Keratinocyte (primary cell): ENCODE results near the gene UROC1. TPM values are rescaled to one million over a fixed set of nuclear protein-coding genes. Genes with fewer than 3 reads are reported as not detected.

ENCODE experiments used
- DNase-seq: peaks from one replicate; pipeline ENCODE4 v3.0.0-alpha.2; 2011; ENCODE audit warnings: low read depth, missing footprints, low spot score
- FAIRE-seq: peaks from 2 replicates; lab custom pipeline; 2011; peaks lifted over from hg19 to GRCh38; lab: Jason Lieb, UNC
- H2AFZ ChIP-seq: 2 replicates; pipeline ENCODE4 v1.6.0; 2012; ENCODE audit warnings: low read length, control low read depth, inconsistent platforms; ENCODE audit not compliant: control insufficient read depth
- H3K27ac ChIP-seq: 2 replicates; pipeline ENCODE4 v1.5.1; 2011; ENCODE audit warnings: low read length; ENCODE audit not compliant: control insufficient read depth, insufficient read depth
- H3K27me3 ChIP-seq: 3 replicates; pipeline ENCODE4 v1.6.0; 2011; ENCODE audit warnings: low read length; ENCODE audit not compliant: control insufficient read depth, insufficient read depth; ENCODE audit errors: extremely low read depth
- H3K36me3 ChIP-seq, 2 experiments: 2 replicates in 1 of 2; 3 replicates in 1 of 2; pipeline ENCODE4 v1.5.1; 2011; ENCODE audit warnings: low read length in 2 of 2, mild to moderate bottlenecking in 1 of 2; ENCODE audit not compliant: control insufficient read depth in 2 of 2, insufficient read depth in 2 of 2; ENCODE audit errors: extremely low read depth in 1 of 2
- H3K4me1 ChIP-seq: 3 replicates; pipeline ENCODE4 v1.5.1; 2011; ENCODE audit warnings: low read length; ENCODE audit not compliant: control insufficient read depth, insufficient read depth; ENCODE audit errors: extremely low read depth
- H3K4me2 ChIP-seq: 3 replicates; pipeline ENCODE4 v1.6.0; 2011; ENCODE audit warnings: low read depth, low read length; ENCODE audit not compliant: control insufficient read depth, insufficient read depth; ENCODE audit errors: extremely low read depth
- H3K4me3 ChIP-seq, 3 experiments: fragments of 200-600 bp in 1 of 3; sonication (generic) in 1 of 3; 2 replicates in 2 of 3; 3 replicates in 1 of 3; pipeline ENCODE4 v1.5.1; 2011 to 2016; ENCODE audit warnings: low read length in 3 of 3, mild to moderate bottlenecking in 3 of 3, control low read depth in 2 of 3, inconsistent platforms in 1 of 3, low read depth in 1 of 3, mixed read lengths in 1 of 3, mixed run types in 1 of 3, moderate library complexity in 1 of 3; ENCODE audit not compliant: control insufficient read depth in 2 of 3, insufficient read depth in 2 of 3; ENCODE audit errors: extremely low read depth in 1 of 3
- H3K79me2 ChIP-seq: 2 replicates; pipeline ENCODE4 v1.6.0; 2012; ENCODE audit warnings: low read length; ENCODE audit not compliant: control insufficient read depth, insufficient read depth
- H3K9ac ChIP-seq: 3 replicates; pipeline ENCODE4 v1.6.0; 2011; ENCODE audit warnings: low read length; ENCODE audit not compliant: control insufficient read depth, insufficient read depth; ENCODE audit errors: extremely low read depth
- H3K9me1 ChIP-seq: 3 replicates; pipeline ENCODE4 v1.6.0; 2011; ENCODE audit warnings: low read length; ENCODE audit not compliant: control insufficient read depth, insufficient read depth; ENCODE audit errors: extremely low read depth
- H3K9me3 ChIP-seq: 2 replicates; pipeline ENCODE4 v1.5.1; 2012; ENCODE audit warnings: low read depth, low read length; ENCODE audit not compliant: control insufficient read depth
- H4K20me1 ChIP-seq: 3 replicates; pipeline ENCODE4 v1.6.0; 2011; ENCODE audit warnings: low read length; ENCODE audit not compliant: control insufficient read depth, insufficient read depth; ENCODE audit errors: extremely low read depth
- CTCF ChIP-seq, 3 experiments: IDR thresholded peaks in 1 of 3; conservative IDR thresholded peaks in 1 of 3; optimal IDR thresholded peaks in 1 of 3; 2 replicates in 2 of 3; 3 replicates in 1 of 3; pipeline versions ENCODE3 to v1.5.1; 2011; ENCODE audit warnings: low read length in 3 of 3, mild to moderate bottlenecking in 3 of 3, moderate library complexity in 2 of 3, control low read depth in 1 of 3, inconsistent platforms in 1 of 3; ENCODE audit not compliant: insufficient read depth in 2 of 3; ENCODE audit errors: extremely low read depth in 1 of 3
- EZH2 ChIP-seq: IDR thresholded peaks from one replicate; pipeline ENCODE4 v1.6.1; 2012; ENCODE audit warnings: inconsistent platforms, mild to moderate bottlenecking, low read length, moderate library complexity
- dilution Hi-C: fragments of 300-500 bp; cut with MboI; formaldehyde crosslinking; loops from one replicate; pipeline ENCODE4 v1.7.0; 2020; ENCODE audit warnings: low sequenced_read_pairs; ENCODE audit not compliant: extremely low pct_ligation_motif_present
- polyA plus RNA-seq, 5 experiments: library from polyadenylated mRNA; depleted of rRNA in 3 of 5; stranded (reverse) in 3 of 5; stranded (forward) in 1 of 5; unstranded in 1 of 5; fragments of >200 nt; gene quantifications; 1 replicate in 1 of 5; 2 replicates in 3 of 5; 3 replicates in 1 of 5; pipeline versions ENCODE4 v1.2.1 to v1.2.3, GENCODE V29; 2011 to 2012; ENCODE audit warnings: missing spikeins in 2 of 5, low read depth in 1 of 5, low replicate concordance in 1 of 5

UROC1 gene
- polyA plus RNA-seq, 1 donor (not counting 4 experiments of a cell fraction or from before 2014, with no cell fraction given): not detected

- dilution Hi-C loops: no loop called here
- no peak for DNase-seq
Observed at GRCh38 chr3:126523745-126524428, 6.3 kb upstream of the UROC1 start, which contains the start of gene CHST13. CHST13 (plus strand) TSS chr3:126524155; CDS start chr3:126524333, 178 bp downstream.

DNA sequence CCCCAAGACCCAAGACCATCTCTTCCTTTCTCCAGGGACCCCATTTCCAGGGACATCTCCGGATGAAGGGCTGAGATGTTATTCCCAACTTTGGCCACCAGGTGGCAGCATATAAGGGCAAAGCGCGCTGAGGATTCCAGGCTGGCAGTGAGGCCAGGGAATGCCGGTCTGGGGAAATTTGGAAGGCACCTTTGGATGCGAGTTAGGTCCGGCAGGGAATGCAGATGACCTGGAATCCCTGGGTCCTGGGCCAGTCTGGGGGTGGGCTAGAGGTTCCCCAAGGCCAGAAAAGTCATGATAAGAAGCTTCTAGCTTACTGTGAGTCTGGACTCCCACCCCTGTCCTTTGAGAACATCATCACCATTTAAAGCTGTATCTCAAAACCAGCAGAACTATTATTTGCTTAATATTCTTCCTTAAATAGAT, 4.8 kb upstream of the UROC1 start:
- Histone ChIP-seq H3K36me3 (no peaks in the 10 kb centered on the region), H4K20me1 (no peaks in the 10 kb centered on the region), H2AFZ (no peak overlapping the region), H3K4me3 (no peak overlapping the region), H3K4me1 (no peaks in the 10 kb centered on the region), H3K9me3 (no peaks in the 10 kb centered on the region), H3K9me1 (no peaks in the 10 kb centered on the region), H3K9ac (no peak overlapping the region), H3K27ac (no peak overlapping the region), H3K4me2 (no peak overlapping the region), H3K79me2 (no peaks in the 10 kb centered on the region), H3K27me3 (peaks cover 37% of the 10 kb centered on the region)
- TF ChIP-seq EZH2: no peak
- TF ChIP-seq CTCF (optimal IDR thresholded peaks at IDR 0.05 in 1 of 3, IDR thresholded peaks at IDR 0.05 in 1 of 3, conservative IDR thresholded peaks at IDR 0.05 in 1 of 3; ENCODE audit: extremely low read depth in 1 of 3, insufficient read depth in 2 of 3, low read length in 3 of 3): peak; percentile 82 to 89 (median 85)
- FAIRE-seq: peak; percentile 88
- dilution Hi-C loops: no loop called here
- no peak for DNase-seq

More at GRCh38 chr3:126523745-126524428, 6.3 kb upstream of the UROC1 start, which contains the start of gene CHST13:
- Histone ChIP-seq H3K4me3 (peak within 1 kb of the TSS in 2 of 3 experiments; percentile 25 to 29), H3K4me1 (no peaks in the 10 kb centered on the region), H3K27ac (no peak within 1 kb of the TSS), H3K4me2 (peak within 1 kb of the TSS; percentile 56), H3K36me3 (no peaks in the 10 kb centered on the region), H3K79me2 (no peaks in the 10 kb centered on the region), H3K9ac (no peak within 1 kb of the TSS), H3K9me1 (no peaks in the 10 kb centered on the region), H3K27me3 (peaks cover 32% of the 10 kb centered on the region), H2AFZ (no peak within 1 kb of the TSS), H4K20me1 (no peaks in the 10 kb centered on the region), H3K9me3 (no peaks in the 10 kb centered on the region)
- TF ChIP-seq EZH2: peak; percentile 38
- TF ChIP-seq CTCF (optimal IDR thresholded peaks at IDR 0.05 in 1 of 3, IDR thresholded peaks at IDR 0.05 in 1 of 3, conservative IDR thresholded peaks at IDR 0.05 in 1 of 3; ENCODE audit: extremely low read depth in 1 of 3, insufficient read depth in 2 of 3, low read length in 3 of 3): peak in 1 of 3 experiments; percentile 30
- FAIRE-seq: no peak
